ENCODE measurements around the gene COL12A1. TPM values are rescaled to one million over a fixed set of nuclear protein-coding genes. Genes with fewer than 3 reads are reported as not detected.

COL12A1 gene
- total RNA-seq, 2 experiments from 2014 or later: not detected

DNA sequence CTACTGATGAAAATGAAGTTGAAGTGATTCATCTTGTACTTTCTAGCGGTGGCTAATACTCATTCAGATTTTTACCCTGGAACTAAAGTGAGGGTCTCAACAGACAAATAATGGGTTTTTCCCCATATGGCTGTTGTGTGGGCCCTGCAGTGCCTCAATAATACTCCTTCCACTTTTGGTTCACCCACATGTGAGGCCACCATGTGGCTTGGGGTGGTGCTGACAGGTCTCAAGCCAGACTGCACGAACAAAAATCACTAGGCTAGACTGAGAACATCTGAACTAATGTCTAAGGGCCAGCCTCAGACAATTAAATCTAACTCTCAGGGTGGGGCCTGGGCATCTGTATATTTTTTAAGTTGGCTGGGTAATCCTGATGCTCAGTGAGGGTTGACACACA is 7.9 kb upstream of the COL12A1 start:
- POLR2A ChIA-PET: interaction anchor here (0.6 kb wide), 1 partner anchor 8 kb away, joined by 3 read pairs; no protein-coding TSS in a partner anchor

DNA sequence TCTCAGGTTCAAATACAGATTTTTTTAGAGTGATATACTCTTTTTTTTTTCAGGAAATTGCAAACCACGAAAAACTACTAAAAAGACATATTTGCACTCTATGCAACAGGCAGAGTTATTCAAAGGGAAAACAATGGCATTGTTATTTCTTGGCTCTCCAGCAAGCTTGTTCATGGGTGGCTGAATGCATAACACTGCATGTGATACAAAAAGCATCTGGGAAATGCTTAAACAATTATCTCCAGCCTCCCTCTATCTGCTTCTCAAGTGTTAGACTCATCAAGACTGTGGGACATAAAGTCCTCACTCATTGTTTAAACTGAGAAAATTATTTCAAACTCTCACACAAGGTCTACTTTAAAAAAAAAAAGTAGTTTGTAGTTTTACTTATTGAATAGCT is 7.3 kb upstream of the COL12A1 start:
- no peaks in the 10 kb centered on the region for H3K79me2 ChIP-seq (ENCODE audit: insufficient read depth, low read depth, low read length)
- H3K27ac ChIP-seq (ENCODE audit: low read depth, low read length, poor library complexity, severe bottlenecking): no peak overlapping the region
- no peak overlapping the region for H3K4me3 ChIP-seq (ENCODE audit: low read depth, low read length, poor library complexity, severe bottlenecking)
- BruUV-seq (replicated peaks): no TSS peak
- TF ChIP-seq, protein P1, sequence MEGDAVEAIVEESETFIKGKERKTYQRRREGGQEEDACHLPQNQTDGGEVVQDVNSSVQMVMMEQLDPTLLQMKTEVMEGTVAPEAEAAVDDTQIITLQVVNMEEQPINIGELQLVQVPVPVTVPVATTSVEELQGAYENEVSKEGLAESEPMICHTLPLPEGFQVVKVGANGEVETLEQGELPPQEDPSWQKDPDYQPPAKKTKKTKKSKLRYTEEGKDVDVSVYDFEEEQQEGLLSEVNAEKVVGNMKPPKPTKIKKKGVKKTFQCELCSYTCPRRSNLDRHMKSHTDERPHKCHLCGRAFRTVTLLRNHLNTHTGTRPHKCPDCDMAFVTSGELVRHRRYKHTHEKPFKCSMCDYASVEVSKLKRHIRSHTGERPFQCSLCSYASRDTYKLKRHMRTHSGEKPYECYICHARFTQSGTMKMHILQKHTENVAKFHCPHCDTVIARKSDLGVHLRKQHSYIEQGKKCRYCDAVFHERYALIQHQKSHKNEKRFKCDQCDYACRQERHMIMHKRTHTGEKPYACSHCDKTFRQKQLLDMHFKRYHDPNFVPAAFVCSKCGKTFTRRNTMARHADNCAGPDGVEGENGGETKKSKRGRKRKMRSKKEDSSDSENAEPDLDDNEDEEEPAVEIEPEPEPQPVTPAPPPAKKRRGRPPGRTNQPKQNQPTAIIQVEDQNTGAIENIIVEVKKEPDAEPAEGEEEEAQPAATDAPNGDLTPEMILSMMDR (conservative IDR thresholded peaks at IDR 0.05; ENCODE audit: low read length): no peak
- no peak for TF ChIP-seq EZH2phosphoT487 (IDR thresholded peaks at IDR 0.05; ENCODE audit: borderline replicate concordance, low read depth, low read length)
- H3K9me3 ChIP-seq (ENCODE audit: low read length): no peaks in the 10 kb centered on the region
- no peak for DNase-seq (ENCODE audit: low spot score)
- intact Hi-C loops (cut with micrococcal nuclease; ENCODE audit: unreplicated experiment): no loop called here
- no peaks in the 10 kb centered on the region for H4K20me1 ChIP-seq (ENCODE audit: insufficient read depth, low read length)
- no peaks in the 10 kb centered on the region for H3K36me3 ChIP-seq (ENCODE audit: insufficient read depth, low read length)
- H3K9me2 ChIP-seq (ENCODE audit: insufficient read depth, low read length): no peaks in the 10 kb centered on the region
- H3K4me1 ChIP-seq (ENCODE audit: insufficient read depth, low read length, poor library complexity, severe bottlenecking): no peaks in the 10 kb centered on the region
- ChIA-PET CTCF (ENCODE audit: unreplicated experiment) (no interaction called here), POLR2A (interaction anchor here (0.6 kb wide), 1 partner anchor 9 kb away, joined by 3 read pairs; no protein-coding TSS in a partner anchor)
- H2AFZ ChIP-seq (ENCODE audit: low read length): no peak overlapping the region
- H3K4me2 ChIP-seq (ENCODE audit: low read length): no peak overlapping the region

More for the DNA sequence above, 7.9 kb upstream of the COL12A1 start:
- no peaks in the 10 kb centered on the region for H3K4me1 ChIP-seq (ENCODE audit: insufficient read depth, low read length, poor library complexity, severe bottlenecking)
- H3K4me3 ChIP-seq (ENCODE audit: low read depth, low read length, poor library complexity, severe bottlenecking): no peak overlapping the region
- intact Hi-C loops (cut with micrococcal nuclease; ENCODE audit: unreplicated experiment): no loop called here
- H3K9me3 ChIP-seq (ENCODE audit: low read length): no peaks in the 10 kb centered on the region
- DNase-seq (ENCODE audit: low spot score): no peak
- no peaks in the 10 kb centered on the region for H4K20me1 ChIP-seq (ENCODE audit: insufficient read depth, low read length)
- no peaks in the 10 kb centered on the region for H3K9me2 ChIP-seq (ENCODE audit: insufficient read depth, low read length)
- TF ChIP-seq, protein P1 (conservative IDR thresholded peaks at IDR 0.05; ENCODE audit: low read length): 0 out of 2 replicates have a peak, but pooled peaks have one; percentile 28
- TF ChIP-seq EZH2phosphoT487 (IDR thresholded peaks at IDR 0.05; ENCODE audit: borderline replicate concordance, low read depth, low read length): no peak
- no peak overlapping the region for H3K4me2 ChIP-seq (ENCODE audit: low read length)
- CTCF ChIA-PET (ENCODE audit: unreplicated experiment): no interaction called here
- no peaks in the 10 kb centered on the region for H3K36me3 ChIP-seq (ENCODE audit: insufficient read depth, low read length)
- no peak overlapping the region for H2AFZ ChIP-seq (ENCODE audit: low read length)
- no peak overlapping the region for H3K27ac ChIP-seq (ENCODE audit: low read depth, low read length, poor library complexity, severe bottlenecking)
- no peaks in the 10 kb centered on the region for H3K79me2 ChIP-seq (ENCODE audit: insufficient read depth, low read depth, low read length)
- BruUV-seq (replicated peaks): no TSS peak

DNA sequence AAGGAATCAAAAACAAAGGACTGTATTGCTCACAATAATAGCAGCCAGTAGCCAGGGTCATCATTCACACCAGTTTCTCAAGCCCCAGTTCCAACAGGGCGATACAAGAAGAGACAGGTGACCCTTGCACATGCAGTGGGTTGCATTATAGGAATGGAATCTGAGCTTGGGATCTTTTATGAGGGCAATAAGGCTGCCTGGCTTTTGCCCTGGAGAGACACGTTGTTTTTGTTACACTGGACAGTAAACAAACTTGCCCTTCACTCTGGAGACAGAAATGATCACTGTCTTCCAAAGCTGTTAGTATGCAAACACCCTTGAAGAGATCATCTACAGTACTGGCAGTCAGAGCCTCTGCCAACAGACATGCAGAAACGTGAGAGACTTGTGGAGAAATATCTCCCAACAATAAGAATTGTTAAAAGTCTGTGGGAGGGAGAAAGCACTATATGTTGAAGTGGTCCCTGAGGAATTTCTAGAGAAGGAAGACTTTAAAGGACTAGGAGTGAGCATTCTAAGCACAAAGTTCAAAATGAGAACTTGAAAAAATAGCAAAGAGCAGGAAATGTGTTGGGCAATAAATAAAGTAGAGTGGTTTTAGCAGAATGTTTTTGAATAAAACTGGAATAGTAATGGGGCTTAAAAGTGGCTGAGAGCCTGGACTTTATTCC is 6.2 kb upstream of the COL12A1 start:
- no peak overlapping the region for H3K4me2 ChIP-seq (ENCODE audit: low read length)
- no peak overlapping the region for H3K4me3 ChIP-seq (ENCODE audit: low read depth, low read length, poor library complexity, severe bottlenecking)
- no peak overlapping the region for H3K27ac ChIP-seq (ENCODE audit: low read depth, low read length, poor library complexity, severe bottlenecking)
- H3K4me1 ChIP-seq (ENCODE audit: insufficient read depth, low read length, poor library complexity, severe bottlenecking): no peaks in the 10 kb centered on the region
- H3K79me2 ChIP-seq (ENCODE audit: insufficient read depth, low read depth, low read length): no peaks in the 10 kb centered on the region
- H3K9me3 ChIP-seq (ENCODE audit: low read length): no peaks in the 10 kb centered on the region
- BruUV-seq (replicated peaks): no TSS peak
- CTCF ChIA-PET (ENCODE audit: unreplicated experiment): interaction anchor here (0.6 kb wide), 1 partner anchor 484 kb away, joined by 3 read pairs; no protein-coding TSS in a partner anchor
- no peaks in the 10 kb centered on the region for H4K20me1 ChIP-seq (ENCODE audit: insufficient read depth, low read length)
- POLR2A ChIA-PET: interaction anchor here (1.0 to 1.4 kb wide), 2 partner anchors 9 to 28 kb away, joined by 3 to 5 read pairs; no protein-coding TSS in a partner anchor
- no peaks in the 10 kb centered on the region for H3K9me2 ChIP-seq (ENCODE audit: insufficient read depth, low read length)
- H2AFZ ChIP-seq (ENCODE audit: low read length): no peak overlapping the region
- intact Hi-C loops (cut with micrococcal nuclease; ENCODE audit: unreplicated experiment): no loop called here
- no peak for TF ChIP-seq EZH2phosphoT487 (IDR thresholded peaks at IDR 0.05; ENCODE audit: borderline replicate concordance, low read depth, low read length)
- TF ChIP-seq, protein P1 (conservative IDR thresholded peaks at IDR 0.05; ENCODE audit: low read length): no peak
- DNase-seq (ENCODE audit: low spot score): no peak
- H3K36me3 ChIP-seq (ENCODE audit: insufficient read depth, low read length): no peaks in the 10 kb centered on the region
